Suprapubic skin (tissue), 4 donors: ENCODE data around the gene NEURL1B. TPM values are rescaled to one million over a fixed set of nuclear protein-coding genes. Genes with fewer than 3 reads are reported as not detected.

Experiments used
- DNase-seq, 2 donors: peaks; one replicate each; pipeline ENCODE4 v3.0.0-alpha.2; 2019; ENCODE audit warnings: low spot score in 2 of 2
- H3K27ac ChIP-seq: fragments of 200-600 bp; sonication (generic); one replicate; pipeline ENCODE4 v1.5.1; 2019
- H3K27me3 ChIP-seq: fragments of 200-600 bp; sonication (generic); one replicate; pipeline ENCODE4 v1.5.1; 2019
- H3K36me3 ChIP-seq: fragments of 200-600 bp; sonication (generic); one replicate; pipeline ENCODE4 v1.5.1; 2019
- H3K4me1 ChIP-seq: fragments of 200-600 bp; sonication (generic); one replicate; pipeline ENCODE4 v1.5.1; 2019
- H3K4me3 ChIP-seq: fragments of 200-600 bp; sonication (generic); one replicate; pipeline ENCODE4 v1.5.1; 2019; ENCODE audit warnings: mild to moderate bottlenecking
- H3K9me3 ChIP-seq: fragments of 200-600 bp; sonication (generic); one replicate; pipeline ENCODE4 v1.5.1; 2019
- EP300 ChIP-seq: sonication (generic); formaldehyde crosslinking; IDR thresholded peaks from one replicate; pipeline ENCODE4 v1.6.1; 2017; ENCODE audit warnings: antibody characterized with exemption
- POLR2A ChIP-seq, 2 donors: fragments of 450-650 bp; IDR thresholded peaks; one replicate each; pipeline ENCODE4 v1.6.1; 2017; ENCODE audit warnings: antibody characterized with exemption in 2 of 2, mild to moderate bottlenecking in 2 of 2, moderate library complexity in 2 of 2
- POLR2AphosphoS5 ChIP-seq, 3 donors: sonication (generic); formaldehyde crosslinking; IDR thresholded peaks; one replicate each; pipeline ENCODE4 v1.6.1; 2017; ENCODE audit warnings: antibody characterized with exemption in 3 of 3
- WGBS: methylation state at CpG from one replicate; pipeline ENCODE4 v1.1.5; 2018; 5-methylcytosine and 5-hydroxymethylcytosine counted together
- total RNA-seq, 4 donors: library from RNA; depleted of rRNA; stranded (reverse); fragments of >200 nt; gene quantifications; one replicate each; pipeline ENCODE4 v1.1.0, GENCODE V29; 2016
- TF ChIP-seq, protein P1 (sequence below), 2 donors: fragments of 200-600 bp in 1 of 2; fragments of 450-650 bp in 1 of 2; sonication (generic) in 1 of 2; IDR thresholded peaks; one replicate each; pipeline ENCODE4 v1.5.1; 2016 to 2019; ENCODE audit warnings: antibody characterized with exemption in 2 of 2, mild to moderate bottlenecking in 1 of 2, moderate library complexity in 1 of 2

NEURL1B gene
- total RNA-seq, 4 donors from 2014 or later: 18.5 to 40.9 (median 30.4) TPM

DNA sequence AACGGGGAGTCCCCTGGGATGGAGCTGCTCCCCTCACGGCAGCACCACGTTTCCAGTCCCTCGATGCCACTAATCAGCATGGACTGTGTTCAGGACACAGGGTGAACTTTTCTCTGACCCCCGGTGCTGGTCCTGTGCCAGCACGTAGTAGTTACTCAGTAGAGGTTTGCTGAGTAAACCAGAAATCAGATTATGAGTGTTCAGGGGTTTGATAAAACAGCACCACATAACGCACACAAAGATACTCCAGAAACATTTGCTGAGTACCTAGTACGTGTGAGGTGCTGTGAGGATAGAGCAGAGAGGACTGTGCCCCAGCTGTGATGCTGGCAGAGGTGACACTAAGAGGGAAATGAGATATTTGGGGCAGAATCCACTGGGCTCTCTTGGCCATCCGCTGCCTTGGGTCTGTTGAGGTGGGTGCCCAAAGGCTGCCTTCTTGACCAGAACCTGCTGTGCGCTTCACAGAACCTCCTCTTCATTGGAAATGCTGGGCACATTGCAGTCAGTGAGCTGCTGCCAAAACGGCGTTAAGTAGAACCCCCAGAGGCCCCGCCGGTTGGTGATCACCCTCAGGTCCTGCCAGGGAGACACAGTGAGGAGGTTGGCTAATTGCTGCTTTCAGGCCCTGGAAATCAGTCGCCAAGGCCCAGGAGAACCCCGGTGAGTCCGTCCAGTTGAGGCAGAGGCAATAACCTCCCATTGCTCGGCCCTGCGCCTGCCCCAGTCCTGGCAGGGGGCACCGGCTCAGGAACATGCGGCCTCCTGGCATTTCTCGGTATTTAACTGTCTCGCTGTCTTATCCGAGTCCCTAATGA, 49.4 kb downstream of the NEURL1B start:
- no peak for DNase-seq
- TF ChIP-seq POLR2AphosphoS5 (IDR thresholded peaks at IDR 0.05) (no peak), EP300 (no peak), POLR2A (IDR thresholded peaks at IDR 0.05) (no peak)
- TF ChIP-seq, protein P1, sequence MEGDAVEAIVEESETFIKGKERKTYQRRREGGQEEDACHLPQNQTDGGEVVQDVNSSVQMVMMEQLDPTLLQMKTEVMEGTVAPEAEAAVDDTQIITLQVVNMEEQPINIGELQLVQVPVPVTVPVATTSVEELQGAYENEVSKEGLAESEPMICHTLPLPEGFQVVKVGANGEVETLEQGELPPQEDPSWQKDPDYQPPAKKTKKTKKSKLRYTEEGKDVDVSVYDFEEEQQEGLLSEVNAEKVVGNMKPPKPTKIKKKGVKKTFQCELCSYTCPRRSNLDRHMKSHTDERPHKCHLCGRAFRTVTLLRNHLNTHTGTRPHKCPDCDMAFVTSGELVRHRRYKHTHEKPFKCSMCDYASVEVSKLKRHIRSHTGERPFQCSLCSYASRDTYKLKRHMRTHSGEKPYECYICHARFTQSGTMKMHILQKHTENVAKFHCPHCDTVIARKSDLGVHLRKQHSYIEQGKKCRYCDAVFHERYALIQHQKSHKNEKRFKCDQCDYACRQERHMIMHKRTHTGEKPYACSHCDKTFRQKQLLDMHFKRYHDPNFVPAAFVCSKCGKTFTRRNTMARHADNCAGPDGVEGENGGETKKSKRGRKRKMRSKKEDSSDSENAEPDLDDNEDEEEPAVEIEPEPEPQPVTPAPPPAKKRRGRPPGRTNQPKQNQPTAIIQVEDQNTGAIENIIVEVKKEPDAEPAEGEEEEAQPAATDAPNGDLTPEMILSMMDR (IDR thresholded peaks at IDR 0.05): no peak
- no peak overlapping the region for H3K27ac ChIP-seq
- H3K27me3 ChIP-seq: no peaks in the 10 kb centered on the region
- H3K4me1 ChIP-seq: peaks cover 14% of the 10 kb centered on the region
- H3K4me3 ChIP-seq: no peak overlapping the region
- H3K9me3 ChIP-seq: no peaks in the 10 kb centered on the region
- peaks cover 5% of the 10 kb centered on the region for H3K36me3 ChIP-seq
- WGBS: 90% methylated on average over 16 of the region's 24 CpGs

DNA sequence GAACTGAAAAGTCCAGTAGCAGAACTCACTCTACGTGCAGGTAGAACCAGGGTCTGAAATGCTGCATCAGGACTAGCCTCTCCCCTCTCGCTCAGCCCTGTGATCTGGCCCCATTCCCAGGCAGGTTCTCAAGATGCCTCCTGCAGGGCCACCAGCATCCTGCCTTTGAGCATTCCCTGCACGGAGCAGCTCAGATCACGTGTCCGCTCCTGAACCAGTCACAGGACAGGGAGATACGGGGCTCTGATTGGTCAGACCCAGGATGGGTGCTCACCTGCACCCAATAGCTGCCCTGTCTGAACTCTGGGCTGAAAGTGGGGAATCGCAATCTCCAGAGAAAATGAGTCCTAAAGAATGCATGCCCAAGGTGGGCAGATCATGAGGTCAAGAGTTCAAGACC, 50.8 kb downstream of the NEURL1B start:
- TF ChIP-seq, protein P1 (IDR thresholded peaks at IDR 0.05): no peak
- no peak for TF ChIP-seq POLR2A (IDR thresholded peaks at IDR 0.05)
- no peak for TF ChIP-seq POLR2AphosphoS5 (IDR thresholded peaks at IDR 0.05)
- no peak for TF ChIP-seq EP300
- 96% methylated on average over 7 of the region's 7 CpGs for WGBS
- no peak overlapping the region for H3K4me3 ChIP-seq
- DNase-seq: no peak
- no peaks in the 10 kb centered on the region for H3K27me3 ChIP-seq
- H3K4me1 ChIP-seq: peaks cover 26% of the 10 kb centered on the region
- no peaks in the 10 kb centered on the region for H3K9me3 ChIP-seq
- H3K36me3 ChIP-seq: peaks cover under 1% of the 10 kb centered on the region
- no peak overlapping the region for H3K27ac ChIP-seq

GRCh38 chr5:172692451-172692850, 51.4 kb downstream of the NEURL1B start:
- no peak overlapping the region for H3K27ac ChIP-seq
- H3K36me3 ChIP-seq: no peaks in the 10 kb centered on the region
- H3K4me3 ChIP-seq: no peak overlapping the region
- no peak for TF ChIP-seq POLR2A (IDR thresholded peaks at IDR 0.05)
- peaks cover 30% of the 10 kb centered on the region for H3K4me1 ChIP-seq
- no peak for DNase-seq
- H3K27me3 ChIP-seq: no peaks in the 10 kb centered on the region
- WGBS: 77% methylated on average over 6 of the region's 6 CpGs
- no peaks in the 10 kb centered on the region for H3K9me3 ChIP-seq

- Histone ChIP-seq H3K9me3 (no peaks in the 10 kb centered on the region), H3K27me3 (no peaks in the 10 kb centered on the region), H3K27ac (no peak overlapping the region), H3K4me3 (no peak overlapping the region), H3K36me3 (no peaks in the 10 kb centered on the region), H3K4me1 (peaks cover 32% of the 10 kb centered on the region)
- WGBS: 48% methylated on average over 2 of the region's 2 CpGs
- no peak for DNase-seq
- TF ChIP-seq POLR2A (IDR thresholded peaks at IDR 0.05): no peak
- TF ChIP-seq EP300: no peak
- no peak for TF ChIP-seq POLR2AphosphoS5 (IDR thresholded peaks at IDR 0.05)
- TF ChIP-seq, protein P1 (IDR thresholded peaks at IDR 0.05): no peak
These were observed 51.9 kb downstream of the NEURL1B start for GRCh38 chr5:172692981-172693380.

GRCh38 chr5:172694061-172694460, 53.0 kb downstream of the NEURL1B start:
- H3K4me3 ChIP-seq: no peak overlapping the region
- DNase-seq: no peak
- no peak overlapping the region for H3K27ac ChIP-seq
- H3K27me3 ChIP-seq: no peaks in the 10 kb centered on the region
- TF ChIP-seq POLR2AphosphoS5 (IDR thresholded peaks at IDR 0.05): no peak
- TF ChIP-seq, protein P1 (IDR thresholded peaks at IDR 0.05): no peak
- no peak for TF ChIP-seq EP300
- no peak for TF ChIP-seq POLR2A (IDR thresholded peaks at IDR 0.05)
- WGBS: 83% methylated on average over 4 of the region's 4 CpGs
- no peaks in the 10 kb centered on the region for H3K9me3 ChIP-seq
- peaks cover 25% of the 10 kb centered on the region for H3K4me1 ChIP-seq
- no peaks in the 10 kb centered on the region for H3K36me3 ChIP-seq
